HG02870 (cell line): Measurements from ENCODE around the gene OR9Q1.
"Not testable (repeated sequence)": the region's sequence is repeated elsewhere in the genome, so short reads cannot be mapped to it uniquely, and the experiment has no call there.

Experiments used
- ATAC-seq: cut with Tn5 transposase; IDR thresholded peaks from one replicate; pipeline ENCODE4 v1.9.1; 2021; ENCODE audit warnings: mild to moderate bottlenecking, moderate library complexity; ENCODE audit not compliant: unreplicated experiment

OR9Q1 gene

GRCh38 chr11:58023435-58023931, at the start of gene OR9Q1:
Gene OR9Q1, plus strand, starts transcription at chr11:58023881. Its CDS starts 155,564 bp downstream, at chr11:58179445.
- no peak for ATAC-seq

GRCh38 chr11:57974132-57974531, 49.5 kb upstream of the OR9Q1 start:
- ATAC-seq = no peak

- ATAC-seq = no peak
These were observed 48.7 kb upstream of the OR9Q1 start for GRCh38 chr11:57974848-57975601.

GRCh38 chr11:57977709-57978108, 46.0 kb upstream of the OR9Q1 start:
- ATAC-seq = no peak

GRCh38 chr11:57978686-57979531, 44.8 kb upstream of the OR9Q1 start:
- ATAC-seq = peak; percentile 54

GRCh38 chr11:57979532-57980079, 44.1 kb upstream of the OR9Q1 start:
- no peak for ATAC-seq

GRCh38 chr11:57980201-57980600, 43.5 kb upstream of the OR9Q1 start:
- ATAC-seq = no peak

GRCh38 chr11:57981536-57981935, 42.1 kb upstream of the OR9Q1 start:
- no peak for ATAC-seq

- ATAC-seq = no peak
These were observed 40.9 kb upstream of the OR9Q1 start for GRCh38 chr11:57982776-57983175.

- no peak for ATAC-seq
These were observed 40.5 kb upstream of the OR9Q1 start for GRCh38 chr11:57983191-57983590.

- ATAC-seq = not testable (repeated sequence)
These were observed 24.2 kb upstream of the OR9Q1 start for GRCh38 chr11:57999523-57999922.

- not testable (repeated sequence) for ATAC-seq
These were observed 23.7 kb upstream of the OR9Q1 start for GRCh38 chr11:58000021-58000420.

- no peak for ATAC-seq
These were observed 23.0 kb upstream of the OR9Q1 start for GRCh38 chr11:58000699-58001098.

- no peak for ATAC-seq
These were observed 20.6 kb upstream of the OR9Q1 start for GRCh38 chr11:58003036-58003435.

- no peak for ATAC-seq
These were observed 20.1 kb upstream of the OR9Q1 start for GRCh38 chr11:58003591-58003990.

- no peak for ATAC-seq
These were observed 19.0 kb upstream of the OR9Q1 start for GRCh38 chr11:58004664-58005063.

GRCh38 chr11:58006940-58007339, 16.7 kb upstream of the OR9Q1 start:
- no peak for ATAC-seq

- no peak for ATAC-seq
These were observed 11.9 kb upstream of the OR9Q1 start for GRCh38 chr11:58011771-58012170.

GRCh38 chr11:58024601-58025091, 965 bp downstream of the OR9Q1 start:
- ATAC-seq = no peak

- no peak for ATAC-seq
These were observed 3.7 kb downstream of the OR9Q1 start for GRCh38 chr11:58027341-58027740.

GRCh38 chr11:58028687-58029411, 5.2 kb downstream of the OR9Q1 start:
- ATAC-seq = no peak
